ENCODE results near the gene UNC13A. TPM values are rescaled to one million over a fixed set of nuclear protein-coding genes. Genes with fewer than 3 reads are reported as not detected.
"Not testable (repeated sequence)": the region's sequence is repeated elsewhere in the genome, so short reads cannot be mapped to it uniquely, and the experiment has no call there.

UNC13A gene
- total and polyA plus RNA-seq, 8 donors = under 0.01 to 2.2 (median 0.15) TPM; not detected in 1

- no peaks in the 10 kb centered on the region for H3K9me3 ChIP-seq
- no peaks in the 10 kb centered on the region for H3K36me3 ChIP-seq
- no peak overlapping the region for H3K4me3 ChIP-seq
- DNase-seq = no peak
- H3K27ac ChIP-seq = no peak overlapping the region
- peaks cover 10 to 15% (median 13%) of the 10 kb centered on the region in 4 donors for H3K4me1 ChIP-seq
- intact Hi-C loops (cut with DNase I; ENCODE audit: low total_unique reads) = no loop called here
- no peak for TF ChIP-seq CTCF (IDR thresholded peaks at IDR 0.05)
- no peak for TF ChIP-seq POLR2A (IDR thresholded peaks at IDR 0.05)
- no peak for TF ChIP-seq EP300 (IDR thresholded peaks at IDR 0.05)
- TF ChIP-seq POLR2AphosphoS5 (IDR thresholded peaks at IDR 0.05) = no peak
- 10 to 23% (median 17%) methylated on average over 8 to 9 of the region's 9 CpGs for WGBS, 5 donors
- peaks cover 0 to 72% (median 30%) of the 10 kb centered on the region in 3 donors for H3K27me3 ChIP-seq
Measured at GRCh38 chr19:17601683-17602082, 86.5 kb downstream of the UNC13A start.

GRCh38 chr19:17599780-17600179 lies 88.4 kb downstream of the UNC13A start:
- Histone ChIP-seq H3K27me3 (peaks cover 0 to 53% (median 18%) of the 10 kb centered on the region in 3 donors), H3K27ac (no peak overlapping the region), H3K9me3 (no peaks in the 10 kb centered on the region), H3K4me1 (no peaks in the 10 kb centered on the region), H3K4me3 (no peak overlapping the region), H3K36me3 (no peaks in the 10 kb centered on the region)
- 54 to 77% (median 73%) methylated on average over 10 of the region's 10 CpGs for WGBS, 5 donors
- no peak for TF ChIP-seq EP300 (IDR thresholded peaks at IDR 0.05)
- TF ChIP-seq POLR2AphosphoS5 (IDR thresholded peaks at IDR 0.05) = no peak
- TF ChIP-seq POLR2A (IDR thresholded peaks at IDR 0.05) = no peak
- no peak for TF ChIP-seq CTCF (IDR thresholded peaks at IDR 0.05)
- intact Hi-C loops (cut with DNase I; ENCODE audit: low total_unique reads) = no loop called here
- DNase-seq = no peak

GRCh38 chr19:17598953-17599352 lies 89.2 kb downstream of the UNC13A start:
- intact Hi-C loops (cut with DNase I; ENCODE audit: low total_unique reads) = no loop called here

GRCh38 chr19:17598063-17598462 lies 90.1 kb downstream of the UNC13A start:
- DNase-seq; intact Hi-C loops (cut with DNase I; ENCODE audit: low total_unique reads); H3K27ac ChIP-seq; H3K9me3 ChIP-seq; H3K4me1 ChIP-seq; H3K4me3 ChIP-seq; H3K36me3 ChIP-seq: not testable (repeated sequence)
- H3K27me3 ChIP-seq = peaks cover 0 to 39% (median 9%) of the 10 kb centered on the region in 3 donors
- 80 to 88% (median 83%) methylated on average over 8 of the region's 8 CpGs for WGBS, 5 donors

More at GRCh38 chr19:17598953-17599352, 89.2 kb downstream of the UNC13A start:
- no peaks in the 10 kb centered on the region for H3K4me1 ChIP-seq
- H3K36me3 ChIP-seq = no peaks in the 10 kb centered on the region
- peaks cover 0 to 45% (median 15%) of the 10 kb centered on the region in 3 donors for H3K27me3 ChIP-seq
- no peak overlapping the region for H3K27ac ChIP-seq
- H3K4me3 ChIP-seq = no peak overlapping the region
- no peaks in the 10 kb centered on the region for H3K9me3 ChIP-seq
- 78 to 85% (median 81%) methylated on average over 9 of the region's 9 CpGs for WGBS, 5 donors
- TF ChIP-seq EP300 (IDR thresholded peaks at IDR 0.05) (no peak), CTCF (IDR thresholded peaks at IDR 0.05) (no peak), POLR2AphosphoS5 (IDR thresholded peaks at IDR 0.05) (no peak), POLR2A (IDR thresholded peaks at IDR 0.05) (no peak)
- DNase-seq = no peak

- H3K4me1 ChIP-seq; H3K36me3 ChIP-seq; DNase-seq; H3K27ac ChIP-seq; H3K4me3 ChIP-seq; intact Hi-C loops (cut with DNase I; ENCODE audit: low total_unique reads); H3K9me3 ChIP-seq: not testable (repeated sequence)
- peaks cover 0 to 40% (median 0%) of the 10 kb centered on the region in 3 donors for H3K27me3 ChIP-seq
- 67 to 78% (median 70%) methylated on average over 7 of the region's 7 CpGs for WGBS, 5 donors
Measured at GRCh38 chr19:17594296-17594695, 93.9 kb downstream of the UNC13A start.

Data from stomach (tissue), 9 donors.